HG03196 (cell line): ENCODE measurements around the gene CAMK1D.

Source experiments
- ATAC-seq: cut with Tn5 transposase; IDR thresholded peaks from one replicate; pipeline ENCODE4 v1.9.1; 2021; ENCODE audit not compliant: unreplicated experiment

CAMK1D gene

DNA sequence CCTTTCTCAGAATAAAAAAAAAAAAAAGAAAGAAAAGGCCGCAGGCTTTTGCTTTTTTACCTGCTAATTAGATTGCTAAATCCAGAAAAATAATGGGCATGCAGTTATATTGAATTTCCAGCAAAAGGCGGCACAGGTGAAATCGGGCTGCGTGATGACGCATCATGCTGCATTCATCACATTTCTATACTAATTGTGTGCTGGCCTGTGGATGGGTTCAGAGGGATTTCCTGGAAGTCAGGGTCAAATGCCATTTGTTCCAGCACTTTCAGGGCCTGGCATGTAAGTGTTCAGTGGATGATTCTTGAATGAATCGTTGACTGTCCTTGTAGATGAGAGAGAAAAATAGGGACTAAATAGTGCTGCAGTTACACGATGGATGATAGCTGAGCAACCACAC is 292.7 kb downstream of the CAMK1D start:
- no peak for ATAC-seq

- ATAC-seq = no peak
These were observed 293.9 kb downstream of the CAMK1D start for GRCh38 chr10:12643279-12643678.

- ATAC-seq = no peak
These were observed 295.2 kb downstream of the CAMK1D start for GRCh38 chr10:12644380-12645144.

DNA sequence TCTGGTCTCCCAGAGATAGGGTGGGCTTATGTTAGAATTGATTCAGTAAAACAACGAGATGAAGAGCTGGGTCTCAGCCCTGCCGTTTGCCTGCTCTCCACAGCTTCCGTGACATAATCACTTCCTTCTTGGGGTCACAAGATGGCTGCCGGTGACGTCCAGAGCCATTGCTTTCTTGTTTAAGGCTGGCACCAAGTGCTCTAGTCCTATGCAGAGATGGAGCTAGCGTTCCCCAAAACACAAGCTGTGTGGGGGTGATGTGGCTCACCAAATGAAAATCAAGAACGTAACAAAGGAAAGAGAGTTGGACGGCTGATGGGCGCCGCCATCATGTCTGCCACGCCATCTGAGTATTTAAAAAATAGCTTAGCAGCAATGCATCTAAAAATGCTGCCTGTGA is 296.1 kb downstream of the CAMK1D start:
- ATAC-seq = no peak

DNA sequence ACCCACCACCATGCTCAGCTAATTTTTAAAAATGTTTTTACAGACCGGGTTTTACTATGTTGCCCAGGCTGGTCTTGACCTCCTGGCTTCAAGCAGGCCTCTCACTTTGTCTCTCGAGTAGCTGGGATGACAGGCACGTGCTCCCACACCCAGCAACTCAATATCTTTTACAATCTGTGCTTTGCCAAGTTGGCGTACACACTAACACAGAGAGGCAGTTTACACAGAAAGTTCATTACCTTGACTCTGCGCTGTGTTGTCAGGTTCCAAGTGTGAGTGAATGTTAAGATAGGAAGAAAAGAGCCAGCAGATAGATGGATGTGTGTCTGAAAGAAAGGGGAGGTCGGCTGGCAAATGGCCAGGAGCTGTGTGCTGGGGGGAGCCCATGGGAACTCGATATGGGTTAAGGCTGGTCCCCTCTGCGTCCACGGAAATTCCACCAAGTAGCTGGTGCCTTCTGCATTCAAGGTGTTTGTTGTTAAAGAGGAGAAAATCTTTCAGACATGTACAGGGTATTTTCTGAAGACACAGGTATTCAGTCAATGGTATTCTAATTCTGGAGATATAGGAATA is 299.8 kb downstream of the CAMK1D start:
- no peak for ATAC-seq

GRCh38 chr10:12650122-12650521 is 300.8 kb downstream of the CAMK1D start:
- ATAC-seq = no peak

GRCh38 chr10:12650538-12651298 is 301.4 kb downstream of the CAMK1D start:
- no peak for ATAC-seq

DNA sequence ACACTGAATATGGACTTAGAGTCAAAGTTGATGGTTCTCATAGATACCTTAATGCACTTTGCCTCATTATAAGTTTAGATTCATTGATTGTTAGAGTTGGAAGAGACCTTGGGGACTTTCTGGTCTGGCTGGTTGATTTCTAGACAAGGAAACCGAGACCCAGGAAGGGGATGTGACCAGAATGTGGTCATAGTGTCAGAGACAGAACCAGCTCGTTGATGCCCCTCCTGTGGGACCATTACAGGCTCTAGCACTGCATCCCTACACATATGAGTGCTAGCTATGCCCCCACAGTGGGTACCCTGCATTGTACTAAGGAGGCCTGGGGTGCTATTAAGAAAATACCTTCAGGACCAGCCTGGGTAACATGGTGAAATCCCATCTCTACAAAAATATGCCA is 306.6 kb downstream of the CAMK1D start:
- ATAC-seq = no peak

- no peak for ATAC-seq
These were observed 307.3 kb downstream of the CAMK1D start for GRCh38 chr10:12656518-12657142.

GRCh38 chr10:12657489-12657888 is 308.1 kb downstream of the CAMK1D start:
- no peak for ATAC-seq

GRCh38 chr10:12658526-12658925 is 309.2 kb downstream of the CAMK1D start:
- ATAC-seq = no peak

DNA sequence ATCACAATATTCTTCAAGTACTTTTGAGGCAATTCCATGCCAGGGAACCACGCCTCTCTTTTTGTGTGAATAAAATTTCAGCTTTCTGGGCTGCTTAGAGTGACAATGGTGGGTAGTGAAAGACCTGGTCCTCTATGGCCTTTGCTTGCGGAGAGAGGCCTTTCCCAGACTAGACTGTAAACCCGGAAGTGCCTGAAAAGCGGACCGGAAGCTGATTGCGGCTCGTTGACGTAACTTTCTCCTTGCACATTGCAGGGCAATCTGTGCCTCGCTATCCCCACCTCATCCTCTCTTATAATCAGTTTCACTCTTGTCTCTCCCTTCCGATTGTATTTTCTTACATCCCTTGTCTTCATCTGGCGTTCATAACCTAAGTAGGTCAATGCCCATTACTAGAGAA is 310.4 kb downstream of the CAMK1D start:
- no peak for ATAC-seq

GRCh38 chr10:12660812-12661211 is 311.5 kb downstream of the CAMK1D start:
- no peak for ATAC-seq

- no peak for ATAC-seq
These were observed 312.3 kb downstream of the CAMK1D start for GRCh38 chr10:12661671-12662070.

DNA sequence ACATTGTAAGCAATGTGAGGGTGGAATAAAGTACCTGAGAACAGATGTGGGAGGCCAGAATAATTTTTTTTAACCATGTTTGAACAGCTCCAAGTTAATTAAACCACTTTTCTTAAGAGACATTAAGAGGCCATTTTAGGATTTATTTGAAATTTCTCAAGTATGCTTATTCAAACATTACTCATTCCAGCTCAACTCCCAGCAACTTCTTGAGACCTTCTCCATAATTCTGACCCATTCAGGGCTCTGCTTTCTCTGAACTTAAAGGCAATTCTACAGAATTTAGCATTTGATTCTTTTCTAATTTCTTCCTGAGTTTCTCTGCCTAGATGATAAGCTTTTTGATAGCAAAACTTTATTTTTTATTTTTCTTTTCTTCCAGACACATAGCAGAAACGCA is 314.5 kb downstream of the CAMK1D start:
- no peak for ATAC-seq

GRCh38 chr10:12665501-12665900 is 316.2 kb downstream of the CAMK1D start:
- no peak for ATAC-seq

DNA sequence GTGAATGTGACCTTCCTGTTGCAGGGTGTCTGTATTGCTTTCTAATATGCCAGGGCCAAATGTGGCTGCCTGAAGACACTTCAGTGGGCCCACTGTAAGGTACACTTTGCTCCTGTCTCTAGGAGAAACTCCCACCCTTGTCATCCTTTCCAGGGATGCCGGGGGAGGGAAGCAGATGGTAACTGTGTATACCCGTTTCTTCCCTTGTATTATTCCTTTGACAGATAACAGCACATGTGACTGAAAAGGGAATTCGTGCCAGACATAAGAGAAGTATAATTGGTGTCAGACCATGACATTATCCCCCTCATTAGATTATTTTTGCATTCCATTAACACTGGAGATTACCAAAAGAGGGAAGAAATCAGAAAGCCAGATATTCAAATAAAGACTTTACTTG is 317.7 kb downstream of the CAMK1D start:
- ATAC-seq = no peak

GRCh38 chr10:12668634-12669033 is 319.3 kb downstream of the CAMK1D start:
- no peak for ATAC-seq

GRCh38 chr10:12670004-12670403 is 320.7 kb downstream of the CAMK1D start:
- ATAC-seq = no peak

DNA sequence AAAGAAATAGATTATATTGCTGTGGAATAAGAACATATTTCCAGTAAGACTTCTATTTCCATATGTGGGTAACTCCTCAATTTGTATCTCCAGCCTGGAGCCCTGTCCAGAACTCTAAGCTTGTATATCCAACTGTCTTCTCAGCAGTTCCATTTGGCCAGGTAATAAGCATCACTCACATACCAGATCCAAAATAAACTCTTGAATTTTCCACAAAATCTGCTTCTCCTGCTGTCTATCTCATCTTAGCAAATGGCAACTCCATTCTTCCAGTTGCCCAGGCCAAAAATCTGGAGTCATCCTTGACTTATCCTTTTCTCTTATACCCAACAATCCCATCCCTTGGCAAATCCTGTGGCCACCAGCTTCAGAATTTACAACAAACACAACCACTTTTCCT is 325.8 kb downstream of the CAMK1D start:
- no peak for ATAC-seq

DNA sequence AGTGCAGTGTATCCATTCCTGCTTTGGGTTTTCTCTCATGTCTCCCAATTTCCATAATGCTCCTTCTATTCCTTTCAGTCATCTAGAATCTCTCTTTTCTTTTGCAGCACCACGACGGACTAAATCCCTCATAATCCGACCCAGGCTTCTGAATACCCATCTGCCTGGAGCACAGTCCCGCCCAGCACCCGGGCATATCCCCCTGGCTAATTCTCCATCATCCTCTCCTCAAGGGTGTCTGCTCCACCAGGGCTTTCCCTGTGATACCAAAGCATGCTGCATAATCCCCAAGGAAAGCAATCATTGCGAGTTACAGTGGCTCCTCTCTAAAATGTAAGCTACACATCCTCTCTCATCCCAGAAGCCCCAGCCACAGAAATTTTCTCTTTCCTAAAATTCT is 330.3 kb downstream of the CAMK1D start:
- ATAC-seq = no peak

- no peak for ATAC-seq
These were observed 331.9 kb downstream of the CAMK1D start for GRCh38 chr10:12681252-12681651.
